A549 (cell line): ENCODE data around the gene RYR3. TPM values are rescaled to one million over a fixed set of nuclear protein-coding genes. Genes with fewer than 3 reads are reported as not detected.
"Not testable (repeated sequence)": the region's sequence is repeated elsewhere in the genome, so short reads cannot be mapped to it uniquely, and the experiment has no call there.

Source experiments
- ATAC-seq, 2 experiments: fragments of 200-7000 bp in 1 of 2; fragments of >200 bp in 1 of 2; cut with Nextera tagmentation in 1 of 2; cut with Tn5 transposase in 1 of 2; 3 replicates each; pipeline versions ENCODE4 v1.8.0 to v1.9.1; 2018 to 2020; ENCODE audit warnings: mild to moderate bottlenecking in 1 of 2, moderate library complexity in 1 of 2
- CTCF ChIA-PET: fragments of 300-600 bp; sonication (Branson Sonifier 250); formaldehyde crosslinking; extraction: SDS; loops from one replicate; lab custom pipeline; 2021; ENCODE audit warnings: antibody characterized with exemption, inconsistent platforms; lab: Yijun Ruan, JAX
- POLR2A ChIA-PET: fragments of 350-600 bp; formaldehyde crosslinking; extraction: SDS; loops from one replicate; lab custom pipeline; 2021; ENCODE audit warnings: antibody characterized with exemption, inconsistent platforms; lab: Yijun Ruan, JAX
- DNase-seq, 2 experiments: peaks; one replicate each; pipeline versions ENCODE4 v3.0.0 to v3.0.0-alpha.2; 2011 to 2016; ENCODE audit warnings: low read depth in 1 of 2, low spot score in 1 of 2
- FAIRE-seq: peaks from 2 replicates; lab custom pipeline; 2011; peaks lifted over from hg19 to GRCh38; lab: Jason Lieb, UNC
- H3K27ac ChIP-seq, 2 experiments: fragments of >200 bp; sonication (Bioruptor Twin); formaldehyde crosslinking; 3 replicates each; pipeline ENCODE4 v1.5.1; 2016 to 2017
- H3K4me1 ChIP-seq: fragments of >200 bp; sonication (Bioruptor Twin); formaldehyde crosslinking; 3 replicates; pipeline ENCODE4 v1.6.1; 2016
- H3K4me2 ChIP-seq: fragments of >200 bp; sonication (Bioruptor Twin); formaldehyde crosslinking; 3 replicates; pipeline ENCODE4 v1.6.1; 2016
- H3K4me3 ChIP-seq: fragments of >200 bp; sonication (Bioruptor Twin); formaldehyde crosslinking; 3 replicates; pipeline ENCODE4 v1.5.1; 2016
- H3K9me3 ChIP-seq: fragments of >200 bp; sonication (Bioruptor Twin); formaldehyde crosslinking; 3 replicates; pipeline ENCODE4 v1.6.1; 2016
- CEBPB ChIP-seq, 2 experiments: fragments of >200 bp in 1 of 2; sonication (Bioruptor Twin) in 1 of 2; formaldehyde crosslinking in 1 of 2; IDR thresholded peaks; 2 replicates each; pipeline ENCODE4 v1.6.1; 2012 to 2016
- CHD2 ChIP-seq: fragments of 150-350 bp; IDR thresholded peaks from 2 replicates; pipeline ENCODE4 v1.6.1; 2014; ENCODE audit warnings: low read length; ENCODE audit not compliant: partially characterized antibody
- CHD4 ChIP-seq: fragments of 200-600 bp; sonication (generic); IDR thresholded peaks from 2 replicates; pipeline ENCODE4 v1.6.1; 2016; ENCODE audit warnings: antibody characterized with exemption, mild to moderate bottlenecking, borderline replicate concordance
- EHF ChIP-seq: fragments of 250-450 bp; sonication (Bioruptor Pico); IDR thresholded peaks from 2 replicates; pipeline ENCODE4 v1.5.0; 2020; ENCODE audit warnings: mild to moderate bottlenecking
- EHMT2 ChIP-seq: fragments of 200-600 bp; sonication (generic); IDR thresholded peaks from 2 replicates; pipeline ENCODE4 v1.6.1; 2016; ENCODE audit warnings: antibody characterized with exemption, low read depth, mild to moderate bottlenecking, moderate library complexity
- ESRRA ChIP-seq: fragments of 150-350 bp; IDR thresholded peaks from 2 replicates; pipeline ENCODE4 v1.6.1; 2014; ENCODE audit warnings: mild to moderate bottlenecking, low read length, borderline replicate concordance
- FOSB ChIP-seq: fragments of 250-450 bp; sonication (Bioruptor Pico); IDR thresholded peaks from 2 replicates; pipeline ENCODE4 v1.5.0; 2020; ENCODE audit warnings: mild to moderate bottlenecking, moderate library complexity
- GATA3 ChIP-seq: IDR thresholded peaks from 2 replicates; pipeline ENCODE4 v1.6.1; 2012; ENCODE audit warnings: borderline replicate concordance
- HDAC2 ChIP-seq: fragments of 200-600 bp; sonication (generic); IDR thresholded peaks from 2 replicates; pipeline ENCODE4 v1.6.1; 2016
- MAZ ChIP-seq: fragments of 150-350 bp; IDR thresholded peaks from 2 replicates; pipeline ENCODE4 v1.6.1; 2014; ENCODE audit warnings: antibody characterized with exemption, low read depth, low read length, borderline replicate concordance
- MYC ChIP-seq: IDR thresholded peaks from 2 replicates; pipeline ENCODE4 v1.6.1; 2012; ENCODE audit warnings: mild to moderate bottlenecking, inconsistent platforms, low read length, improper control_type of control experiment, borderline replicate concordance
- NFE2L2 ChIP-seq: fragments of 150-350 bp; conservative IDR thresholded peaks from 2 replicates; pipeline ENCODE4 v1.6.1; 2014; ENCODE audit warnings: low read length
- PHF8 ChIP-seq: fragments of 200-600 bp; sonication (generic); IDR thresholded peaks from 2 replicates; pipeline ENCODE4 v1.6.1; 2016; ENCODE audit warnings: low read depth, mild to moderate bottlenecking, antibody characterized with exemption, moderate library complexity, borderline replicate concordance
- POLR2A ChIP-seq: IDR thresholded peaks from 2 replicates; pipeline ENCODE4 v1.6.1; 2012; ENCODE audit warnings: mild to moderate bottlenecking, low read length
- RARB ChIP-seq: fragments of 250-450 bp; sonication (Bioruptor Pico); IDR thresholded peaks from 2 replicates; pipeline ENCODE4 v1.8.0; 2021; ENCODE audit warnings: mild to moderate bottlenecking, moderate library complexity
- RCOR1 ChIP-seq: fragments of 150-350 bp; IDR thresholded peaks from 2 replicates; pipeline ENCODE4 v1.6.1; 2014; ENCODE audit warnings: antibody characterized with exemption, low read length, low read depth
- RNF2 ChIP-seq: fragments of 200-600 bp; sonication (generic); IDR thresholded peaks from 2 replicates; pipeline ENCODE4 v1.6.1; 2016; ENCODE audit warnings: low read depth, mild to moderate bottlenecking, antibody characterized with exemption, moderate library complexity, borderline replicate concordance
- SMC3 ChIP-seq: fragments of >200 bp; sonication (Bioruptor Twin); formaldehyde crosslinking; IDR thresholded peaks from 3 replicates; pipeline ENCODE4 v1.6.1; 2018; ENCODE audit warnings: inconsistent platforms
- TFCP2L1 ChIP-seq: fragments of 250-450 bp; sonication (Bioruptor Pico); IDR thresholded peaks from 2 replicates; pipeline ENCODE4 v1.5.0; 2021; ENCODE audit warnings: mild to moderate bottlenecking
- ZNF302 ChIP-seq: fragments of 250-450 bp; sonication (Bioruptor Pico); IDR thresholded peaks from 2 replicates; pipeline ENCODE4 v1.9.0; 2021; ENCODE audit warnings: inconsistent platforms, mild to moderate bottlenecking, moderate library complexity
- WGBS: methylation state at CpG from one replicate; pipeline ENCODE4 v1.1.6; 2017; ENCODE audit errors: missing lambda C conversion rate; 5-methylcytosine and 5-hydroxymethylcytosine counted together
- polyA plus RNA-seq, 4 experiments: library from polyadenylated mRNA; depleted of rRNA in 3 of 4; stranded (reverse); fragments of >200 nt; fragmentation: RNase III in 1 of 4; extraction: RNeasy Plus Mini Kit Qiagen cat#74134 plus additional on column Dnase treatment in 1 of 4; gene quantifications; 2 replicates in 3 of 4; 3 replicates in 1 of 4; pipeline ENCODE4 v1.2.3, GENCODE V29; 2011 to 2017
- TF ChIP-seq, protein P1 (sequence below): IDR thresholded peaks from 2 replicates; pipeline ENCODE4 v1.6.1; 2012
- TF ChIP-seq, protein P2 (sequence below): fragments of 250-450 bp; sonication (Bioruptor Pico); IDR thresholded peaks from 2 replicates; pipeline ENCODE4 v1.5.0; 2021; ENCODE audit warnings: mild to moderate bottlenecking, moderate library complexity, borderline replicate concordance
- TF ChIP-seq, protein P3 (sequence below): IDR thresholded peaks from 2 replicates; pipeline ENCODE4 v1.6.1; 2012
- TF ChIP-seq, protein P4 (sequence below): fragments of 150-350 bp; IDR thresholded peaks from 2 replicates; pipeline ENCODE4 v1.6.1; 2014; ENCODE audit warnings: low read depth, mild to moderate bottlenecking, low read length
- TF ChIP-seq, protein P5 (sequence below): fragments of >200 bp; sonication (Bioruptor Twin); formaldehyde crosslinking; IDR thresholded peaks from 2 replicates; pipeline ENCODE4 v1.6.1; 2016

Gene RYR3
- polyA plus RNA-seq, 2 of the 4 experiments (the other 2 are of a cell fraction) = 0.03 TPM; not detected in 1

DNA sequence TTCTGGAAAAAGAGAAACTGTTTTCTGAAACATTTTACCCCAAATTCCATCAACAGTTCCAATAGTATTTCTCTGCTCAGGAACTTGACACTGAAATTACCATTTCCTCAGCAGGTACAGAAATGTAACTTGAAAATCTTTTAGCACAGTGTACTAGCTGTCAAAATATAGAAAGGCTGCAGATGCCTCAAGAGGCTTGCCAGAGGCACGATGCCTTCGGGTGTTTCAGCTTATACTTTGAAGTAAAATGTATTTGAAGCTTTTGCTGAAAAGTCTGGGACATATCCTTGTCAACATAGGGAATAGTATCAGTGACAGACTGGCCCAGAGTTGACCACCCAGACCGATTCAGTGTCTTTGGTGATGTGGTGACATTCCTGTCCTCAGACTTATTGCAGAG is 503.1 kb downstream of the RYR3 start:
- H3K4me3 ChIP-seq = no peak overlapping the region
- FAIRE-seq = no peak

DNA sequence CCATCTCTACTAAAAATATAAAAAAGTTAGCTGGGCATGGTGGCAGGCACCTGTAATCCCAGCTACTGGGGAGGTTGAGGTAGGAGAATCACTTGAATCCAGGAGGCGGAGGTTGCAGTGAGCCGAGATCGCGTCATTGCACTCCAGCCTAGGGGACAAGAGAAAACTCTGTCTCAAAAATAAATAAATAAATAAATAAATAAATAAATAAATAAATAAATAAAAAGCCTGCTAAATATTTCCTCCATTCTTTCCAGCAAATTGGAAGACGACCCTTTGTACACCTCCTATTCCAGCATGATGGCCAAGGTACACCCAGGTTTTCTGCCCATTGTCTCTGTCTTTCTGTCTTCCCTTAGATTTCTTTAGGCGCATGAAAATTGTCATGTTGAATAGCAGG is 508.7 kb downstream of the RYR3 start:
- CTCF ChIA-PET = interaction anchor here (0.6 to 1.6 kb wide), 3 partner anchors 12 to 219 kb away, joined by 3 to 4 read pairs (median 3); no protein-coding TSS in a partner anchor
- H3K4me1 ChIP-seq, H3K27ac ChIP-seq, FAIRE-seq, H3K9me3 ChIP-seq, H3K4me3 ChIP-seq, ATAC-seq, POLR2A ChIA-PET, DNase-seq, H3K4me2 ChIP-seq: not testable (repeated sequence)
- 76% methylated on average over 6 of the region's 6 CpGs for WGBS

More for the DNA sequence above, 503.1 kb downstream of the RYR3 start:
- Histone ChIP-seq H3K4me1 (no peaks in the 10 kb centered on the region), H3K4me2 (no peak overlapping the region), H3K9me3 (peaks cover 11% of the 10 kb centered on the region; the same call in 2 of the 3 replicates), H3K27ac (no peak overlapping the region)
- WGBS = 5% methylated on average over 3 of the region's 3 CpGs
- no peak for TF ChIP-seq PHF8
- TF ChIP-seq CHD2 = no peak
- TF ChIP-seq NFE2L2 = no peak
- TF ChIP-seq TFCP2L1 (CRISPR knock-in tag) = no peak
- TF ChIP-seq MAZ = no peak
- no peak for TF ChIP-seq EHF
- TF ChIP-seq, protein P1, sequence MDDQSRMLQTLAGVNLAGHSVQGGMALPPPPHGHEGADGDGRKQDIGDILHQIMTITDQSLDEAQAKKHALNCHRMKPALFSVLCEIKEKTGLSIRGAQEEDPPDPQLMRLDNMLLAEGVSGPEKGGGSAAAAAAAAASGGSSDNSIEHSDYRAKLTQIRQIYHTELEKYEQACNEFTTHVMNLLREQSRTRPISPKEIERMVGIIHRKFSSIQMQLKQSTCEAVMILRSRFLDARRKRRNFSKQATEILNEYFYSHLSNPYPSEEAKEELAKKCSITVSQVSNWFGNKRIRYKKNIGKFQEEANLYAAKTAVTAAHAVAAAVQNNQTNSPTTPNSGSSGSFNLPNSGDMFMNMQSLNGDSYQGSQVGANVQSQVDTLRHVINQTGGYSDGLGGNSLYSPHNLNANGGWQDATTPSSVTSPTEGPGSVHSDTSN = no peak
- TF ChIP-seq POLR2A = no peak
- no peak for TF ChIP-seq FOSB (CRISPR knock-in tag)
- TF ChIP-seq, protein P2, sequence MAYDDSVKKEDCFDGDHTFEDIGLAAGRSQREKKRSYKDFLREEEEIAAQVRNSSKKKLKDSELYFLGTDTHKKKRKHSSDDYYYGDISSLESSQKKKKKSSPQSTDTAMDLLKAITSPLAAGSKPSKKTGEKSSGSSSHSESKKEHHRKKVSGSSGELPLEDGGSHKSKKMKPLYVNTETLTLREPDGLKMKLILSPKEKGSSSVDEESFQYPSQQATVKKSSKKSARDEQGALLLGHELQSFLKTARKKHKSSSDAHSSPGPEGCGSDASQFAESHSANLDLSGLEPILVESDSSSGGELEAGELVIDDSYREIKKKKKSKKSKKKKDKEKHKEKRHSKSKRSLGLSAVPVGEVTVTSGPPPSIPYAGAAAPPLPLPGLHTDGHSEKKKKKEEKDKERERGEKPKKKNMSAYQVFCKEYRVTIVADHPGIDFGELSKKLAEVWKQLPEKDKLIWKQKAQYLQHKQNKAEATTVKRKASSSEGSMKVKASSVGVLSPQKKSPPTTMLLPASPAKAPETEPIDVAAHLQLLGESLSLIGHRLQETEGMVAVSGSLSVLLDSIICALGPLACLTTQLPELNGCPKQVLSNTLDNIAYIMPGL (CRISPR knock-in tag) = no peak
- no peak for TF ChIP-seq MYC
- no peak for TF ChIP-seq CEBPB (IDR thresholded peaks at IDR 0.05)
- TF ChIP-seq, protein P3, sequence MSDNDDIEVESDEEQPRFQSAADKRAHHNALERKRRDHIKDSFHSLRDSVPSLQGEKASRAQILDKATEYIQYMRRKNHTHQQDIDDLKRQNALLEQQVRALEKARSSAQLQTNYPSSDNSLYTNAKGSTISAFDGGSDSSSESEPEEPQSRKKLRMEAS = no peak
- ATAC-seq = no peak
- DNase-seq = no peak
- CTCF ChIA-PET = interaction anchor here (1.0 kb wide), 1 partner anchor 15 kb away, joined by 3 read pairs; no protein-coding TSS in a partner anchor
- POLR2A ChIA-PET = no interaction called here

DNA sequence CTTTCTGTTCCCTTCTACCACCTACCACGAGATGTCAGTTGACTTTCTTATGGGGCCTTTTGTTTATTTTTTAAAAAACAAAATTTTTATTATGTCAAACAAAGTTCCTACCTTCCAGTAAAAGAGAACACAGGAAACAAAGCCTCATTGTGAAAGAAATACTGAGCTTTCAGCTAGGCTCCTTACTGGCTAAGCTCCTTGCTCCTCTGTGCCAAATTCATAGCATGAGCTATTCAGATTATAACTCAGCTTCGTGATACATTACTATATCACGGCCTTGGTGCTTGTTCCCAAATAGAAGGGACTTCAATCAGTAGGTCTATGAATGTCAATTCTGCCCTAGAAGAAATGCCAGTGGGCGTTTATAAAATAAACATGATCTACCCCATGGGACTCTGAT is 511.7 kb downstream of the RYR3 start:
- POLR2A ChIA-PET = no interaction called here
- H3K27ac ChIP-seq = no peak overlapping the region
- H3K9me3 ChIP-seq = no peaks in the 10 kb centered on the region
- DNase-seq (no peak), FAIRE-seq (peak; percentile 23), ATAC-seq (no peak)
- H3K4me3 ChIP-seq = no peak overlapping the region
- TF ChIP-seq, protein P4, sequence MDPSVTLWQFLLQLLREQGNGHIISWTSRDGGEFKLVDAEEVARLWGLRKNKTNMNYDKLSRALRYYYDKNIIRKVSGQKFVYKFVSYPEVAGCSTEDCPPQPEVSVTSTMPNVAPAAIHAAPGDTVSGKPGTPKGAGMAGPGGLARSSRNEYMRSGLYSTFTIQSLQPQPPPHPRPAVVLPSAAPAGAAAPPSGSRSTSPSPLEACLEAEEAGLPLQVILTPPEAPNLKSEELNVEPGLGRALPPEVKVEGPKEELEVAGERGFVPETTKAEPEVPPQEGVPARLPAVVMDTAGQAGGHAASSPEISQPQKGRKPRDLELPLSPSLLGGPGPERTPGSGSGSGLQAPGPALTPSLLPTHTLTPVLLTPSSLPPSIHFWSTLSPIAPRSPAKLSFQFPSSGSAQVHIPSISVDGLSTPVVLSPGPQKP = no peak
- TF ChIP-seq, protein P5, sequence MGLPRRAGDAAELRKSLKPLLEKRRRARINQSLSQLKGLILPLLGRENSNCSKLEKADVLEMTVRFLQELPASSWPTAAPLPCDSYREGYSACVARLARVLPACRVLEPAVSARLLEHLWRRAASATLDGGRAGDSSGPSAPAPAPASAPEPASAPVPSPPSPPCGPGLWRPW = no peak
- TF ChIP-seq CHD4 = no peak
- no peak for TF ChIP-seq RNF2
- TF ChIP-seq EHMT2 = no peak
- TF ChIP-seq HDAC2 = no peak
- no peak for TF ChIP-seq RCOR1
- no peak for TF ChIP-seq GATA3
- no peak for TF ChIP-seq SMC3
- TF ChIP-seq RARB (CRISPR knock-in tag) = no peak
- no peak for TF ChIP-seq ZNF302 (CRISPR knock-in tag)
- no peak for TF ChIP-seq ESRRA
- TF ChIP-seq CHD2 = no peak
- 12% methylated on average over 4 of the region's 4 CpGs for WGBS
- CTCF ChIA-PET = interaction anchor here (1.7 to 2.1 kb wide), 3 partner anchors 9 to 12 kb away, joined by 5 to 8 read pairs (median 6); no protein-coding TSS in a partner anchor
- H3K4me2 ChIP-seq = no peak overlapping the region
- H3K4me1 ChIP-seq = no peaks in the 10 kb centered on the region
